GM21526 (cell line): ENCODE results near the gene METAP1D.

Source experiments
- ATAC-seq: cut with Tn5 transposase; IDR thresholded peaks from one replicate; pipeline ENCODE4 v1.9.1; 2021; ENCODE audit warnings: moderate library complexity; ENCODE audit not compliant: unreplicated experiment, low FRiP score

METAP1D gene

GRCh38 chr2:172089633-172090032, 89.9 kb downstream of the METAP1D start:
- no peak for ATAC-seq

- ATAC-seq: no peak
These were observed 90.5 kb downstream of the METAP1D start for GRCh38 chr2:172090044-172090961.

- ATAC-seq: no peak
These were observed 91.4 kb downstream of the METAP1D start for GRCh38 chr2:172091000-172091641.

GRCh38 chr2:172091761-172092566, 92.2 kb downstream of the METAP1D start:
- ATAC-seq: no peak

- no peak for ATAC-seq
These were observed 93.1 kb downstream of the METAP1D start for GRCh38 chr2:172092716-172093415.

GRCh38 chr2:172093416-172094293, 93.9 kb downstream of the METAP1D start:
- no peak for ATAC-seq

GRCh38 chr2:172094294-172095145, 94.8 kb downstream of the METAP1D start:
- no peak for ATAC-seq

- ATAC-seq: no peak
These were observed 95.6 kb downstream of the METAP1D start for GRCh38 chr2:172095146-172095904.

GRCh38 chr2:172095905-172096625, 96.3 kb downstream of the METAP1D start:
- ATAC-seq: no peak

GRCh38 chr2:172096626-172097547, 97.1 kb downstream of the METAP1D start:
- no peak for ATAC-seq

- ATAC-seq: no peak
These were observed 97.9 kb downstream of the METAP1D start for GRCh38 chr2:172097557-172098131.

GRCh38 chr2:172098287-172098649, 98.5 kb downstream of the METAP1D start:
- no peak for ATAC-seq

- no peak for ATAC-seq
These were observed 99.1 kb downstream of the METAP1D start for GRCh38 chr2:172098650-172099471.

GRCh38 chr2:172099472-172100079, 99.8 kb downstream of the METAP1D start:
- ATAC-seq: no peak
